NCI-H748 (cell line): ENCODE measurements around the gene ADCY4.
"Not testable (repeated sequence)": the region's sequence is repeated elsewhere in the genome, so short reads cannot be mapped to it uniquely, and the experiment has no call there.

Source experiments
- DNase-seq: peaks from one replicate; lab custom pipeline; 2025; ENCODE audit not compliant: unreplicated experiment; lab: John Stamatoyannopoulos, UW

Gene ADCY4

DNA sequence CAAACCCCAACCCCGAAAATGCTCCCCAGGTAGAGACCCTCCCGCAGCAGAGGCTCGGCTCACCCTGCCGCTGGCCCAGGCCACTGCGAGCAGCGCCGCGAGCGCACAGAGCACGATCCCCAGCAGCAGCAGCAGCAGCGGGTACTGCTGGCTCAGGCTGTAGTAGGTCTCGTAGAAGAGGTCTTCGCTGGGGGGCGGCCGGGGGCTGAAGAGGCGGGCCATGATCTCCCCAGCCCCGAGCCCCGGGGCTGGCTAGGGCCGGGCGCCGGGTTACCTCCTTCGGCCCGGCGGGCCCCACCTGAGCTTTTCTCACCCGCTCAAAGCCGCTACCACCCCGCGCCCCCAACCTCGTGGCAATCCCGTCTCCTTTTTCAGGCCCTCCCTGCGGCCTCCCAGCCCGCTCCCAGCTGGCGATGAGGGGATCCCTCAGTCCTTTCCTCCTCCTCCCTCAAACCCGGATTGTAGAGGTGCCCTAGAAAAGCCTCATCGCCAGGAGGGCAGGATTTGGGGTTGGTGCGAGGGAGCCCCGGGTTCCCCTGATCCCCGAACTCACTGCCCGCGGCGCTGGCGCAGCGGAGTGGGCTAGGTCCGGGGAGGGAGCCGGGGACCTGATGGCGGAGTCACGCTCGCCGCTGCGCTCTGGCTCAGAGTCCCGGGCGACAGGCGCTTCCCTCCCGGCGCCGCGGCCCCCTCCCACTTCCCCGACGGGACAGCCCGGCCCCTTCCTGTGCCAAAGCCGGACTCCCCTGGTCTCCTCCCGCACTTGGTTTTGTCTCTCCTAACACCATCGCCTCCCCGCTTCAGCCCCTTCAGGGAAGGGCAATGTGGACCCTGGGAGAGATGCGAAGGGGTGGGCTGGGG is at the start of gene ADCY4:
ADCY4 (minus strand) TSS at position 641 of the 861 bp plus-strand sequence; CDS start at position 222, 419 bp downstream.
- DNase-seq: no peak

DNA sequence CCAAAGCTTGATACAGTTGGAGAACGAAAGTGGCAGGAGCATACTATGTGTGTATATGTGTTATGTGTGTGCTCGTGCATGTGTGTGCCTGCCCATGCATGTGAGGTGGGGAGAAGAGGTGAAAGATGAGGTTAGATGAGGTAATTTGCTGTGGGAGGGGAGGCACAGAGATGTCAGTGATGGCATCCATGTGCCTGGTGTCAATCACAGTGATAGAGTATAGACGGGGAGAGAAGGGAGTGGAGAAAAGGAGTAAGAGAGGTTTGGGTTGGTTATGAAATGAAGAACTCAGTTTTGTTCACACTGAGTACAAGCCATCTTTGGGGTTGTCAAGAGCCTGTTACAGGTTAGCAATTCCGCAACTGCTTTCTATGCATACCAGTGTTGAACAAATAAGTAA is 49.3 kb upstream of the ADCY4 start:
- DNase-seq: no peak

DNA sequence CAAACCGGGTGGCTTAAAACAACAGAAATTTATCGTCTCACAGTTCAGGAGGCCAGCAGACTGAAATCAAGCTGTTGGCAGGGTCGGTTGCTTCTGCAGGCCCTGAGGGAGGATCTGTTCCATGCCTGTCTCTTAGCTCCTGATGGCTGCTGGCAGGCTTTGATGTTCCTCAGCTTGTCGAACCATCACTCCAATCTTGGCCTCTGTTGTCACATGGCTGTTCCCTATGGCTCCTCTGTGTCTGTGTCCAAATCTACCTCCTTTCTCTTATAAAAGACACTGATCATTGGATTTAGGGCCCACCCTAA is 47.1 kb upstream of the ADCY4 start:
- DNase-seq: no peak

DNA sequence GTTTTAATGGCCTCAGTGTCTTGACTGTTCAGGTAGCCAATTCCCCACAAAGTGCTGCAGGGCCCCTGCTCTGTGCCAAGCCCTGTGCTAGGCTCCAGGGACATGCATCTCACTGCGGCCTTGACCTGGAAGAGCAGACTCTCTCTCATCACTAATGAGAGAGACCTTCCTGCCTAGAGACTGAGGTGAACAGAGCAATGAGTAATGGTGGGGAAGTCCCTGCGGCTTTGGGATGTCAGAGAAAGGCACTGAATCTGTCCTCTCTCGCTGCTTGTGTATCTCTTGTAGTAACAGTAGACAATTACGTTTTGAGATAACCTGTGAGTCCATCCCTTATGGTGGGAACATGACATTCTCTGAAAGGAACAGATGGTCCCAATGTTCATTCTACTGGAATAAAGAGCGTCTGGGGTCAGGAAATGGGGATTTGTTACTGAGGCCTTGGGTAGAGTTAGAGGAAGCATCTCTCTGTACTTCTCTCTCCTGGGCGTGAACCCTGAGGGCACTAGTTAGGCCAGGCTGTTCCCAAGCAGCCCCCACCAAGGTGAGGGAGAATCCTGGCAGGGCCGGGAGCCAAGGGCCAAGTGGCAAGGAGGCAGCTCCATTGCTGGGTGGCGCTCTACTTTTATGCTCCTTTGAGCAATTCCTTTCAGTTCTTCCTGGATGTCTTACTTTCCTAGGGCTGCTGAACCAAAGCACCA is 46.6 kb upstream of the ADCY4 start:
- no peak for DNase-seq

DNA sequence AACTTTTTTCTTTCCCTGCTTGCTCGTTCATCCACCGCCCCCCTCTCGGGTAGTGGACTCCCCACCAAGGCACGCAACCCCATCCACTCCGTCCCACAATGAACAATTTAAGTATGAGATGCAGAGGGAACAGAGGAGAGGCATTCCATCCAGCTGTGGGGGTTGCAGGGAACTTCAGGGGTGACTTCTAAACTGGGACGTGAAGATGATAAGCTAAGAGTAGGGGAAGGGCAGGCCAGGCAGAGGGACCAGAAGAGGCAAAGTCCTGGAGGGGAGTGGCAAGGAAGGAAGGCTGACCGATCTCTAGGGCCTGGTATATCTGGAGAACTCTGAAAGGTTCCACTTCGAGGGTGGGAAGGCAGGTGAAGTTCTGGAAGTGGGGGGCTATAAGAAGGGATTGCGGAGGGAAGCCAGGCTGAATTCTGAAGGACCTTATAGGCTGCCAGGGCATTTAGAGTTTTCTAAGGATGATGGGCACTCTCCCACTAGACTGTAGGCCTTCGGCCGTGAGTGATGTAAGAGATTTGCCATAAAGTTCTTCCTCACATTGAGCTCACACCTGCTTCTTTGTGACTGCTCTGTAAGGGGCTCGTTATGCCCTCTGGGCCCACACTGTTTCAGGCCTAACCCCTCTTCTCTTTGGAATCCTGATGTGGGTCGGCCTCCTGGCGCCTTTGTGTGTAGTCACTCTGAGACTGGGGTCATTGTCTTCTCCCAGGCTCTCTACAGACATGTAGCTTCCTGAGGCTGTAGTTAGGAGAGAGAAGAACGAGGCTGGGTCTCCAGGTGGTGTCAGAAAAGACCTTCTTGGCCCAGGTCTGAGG is 45.2 kb upstream of the ADCY4 start:
- no peak for DNase-seq

DNA sequence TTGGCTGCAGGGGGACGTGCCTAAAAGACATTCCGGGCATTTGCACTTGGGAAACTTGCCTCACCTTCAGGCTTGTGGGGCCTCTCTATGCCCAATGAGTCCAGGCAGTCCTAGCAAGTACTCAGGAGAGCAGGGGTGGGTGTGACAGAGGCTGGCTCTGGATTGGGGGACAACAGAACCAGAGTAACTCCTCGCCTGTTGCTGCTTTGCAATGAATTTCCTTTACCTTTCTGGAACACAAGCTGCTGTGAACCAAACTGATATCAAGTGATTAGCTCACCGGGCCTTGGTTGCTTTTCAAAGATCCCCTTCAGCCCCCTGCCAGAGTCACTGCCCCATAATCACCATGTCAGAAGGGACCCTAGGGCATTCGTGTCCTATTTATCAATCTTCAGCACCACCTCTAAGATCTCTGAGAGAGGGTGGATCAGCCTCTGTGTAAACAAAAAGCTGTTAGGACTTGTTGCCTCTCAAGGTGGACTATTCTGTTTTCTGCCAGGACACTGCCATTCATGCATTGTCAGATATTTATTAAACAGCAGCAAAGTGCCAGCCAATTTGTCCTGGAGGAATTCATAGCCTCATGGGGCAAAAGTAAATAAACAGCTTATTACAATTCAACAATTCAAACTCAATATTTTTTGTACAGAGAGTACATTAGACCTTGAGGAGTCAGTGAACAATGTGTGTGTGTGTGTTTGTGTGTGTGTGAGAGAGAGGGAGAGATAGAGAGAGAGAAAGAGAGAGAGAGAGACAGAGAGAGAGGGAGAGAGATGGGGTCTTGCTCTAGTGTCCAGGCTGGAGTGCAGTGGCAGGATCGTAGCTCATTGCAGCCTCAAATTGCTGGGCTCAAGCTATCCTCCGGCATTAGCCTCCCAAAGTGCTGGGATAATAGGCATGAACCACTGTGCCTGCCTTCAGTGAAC is 44.4 kb upstream of the ADCY4 start:
- no peak for DNase-seq

DNA sequence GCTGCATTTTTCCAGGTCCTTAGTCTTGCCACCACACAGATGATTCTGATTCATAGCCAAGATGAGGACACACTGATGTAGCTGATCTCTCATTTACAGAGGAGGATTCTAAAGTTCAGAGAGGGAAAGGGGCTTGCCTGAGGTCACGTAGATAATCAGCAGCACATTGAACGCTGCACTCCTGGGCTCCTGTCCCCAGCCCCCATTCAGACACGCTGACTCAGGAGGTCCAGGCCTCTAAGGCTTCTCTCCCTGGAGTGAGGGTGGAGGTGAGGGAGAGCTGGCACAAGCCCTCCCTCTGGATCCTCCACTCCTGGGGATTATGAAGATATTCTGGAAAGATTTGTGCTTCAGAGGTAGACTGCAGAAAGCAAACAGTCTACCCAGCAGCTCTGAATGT is 43.5 kb upstream of the ADCY4 start:
- no peak for DNase-seq

DNA sequence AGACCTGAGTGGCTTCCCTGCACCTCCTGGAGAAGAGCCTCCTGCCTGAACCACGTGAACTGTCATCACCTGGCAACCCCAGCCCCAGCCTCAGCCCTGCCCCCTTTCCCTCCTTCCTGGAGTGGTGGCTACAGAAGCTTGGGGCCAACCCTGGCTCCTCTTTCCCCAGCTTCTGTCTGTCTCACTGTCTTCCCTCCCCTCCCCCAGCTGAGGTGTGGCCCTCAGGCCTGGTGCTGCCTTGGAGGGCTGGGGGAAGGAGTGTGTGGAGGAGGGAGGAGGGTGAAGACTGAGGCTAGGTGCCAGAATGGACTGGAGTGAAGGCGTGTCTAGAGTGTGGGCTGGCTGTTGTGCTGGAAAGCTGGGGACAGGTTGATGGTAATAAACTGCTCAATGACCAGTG is 42.8 kb upstream of the ADCY4 start:
- DNase-seq: no peak

DNA sequence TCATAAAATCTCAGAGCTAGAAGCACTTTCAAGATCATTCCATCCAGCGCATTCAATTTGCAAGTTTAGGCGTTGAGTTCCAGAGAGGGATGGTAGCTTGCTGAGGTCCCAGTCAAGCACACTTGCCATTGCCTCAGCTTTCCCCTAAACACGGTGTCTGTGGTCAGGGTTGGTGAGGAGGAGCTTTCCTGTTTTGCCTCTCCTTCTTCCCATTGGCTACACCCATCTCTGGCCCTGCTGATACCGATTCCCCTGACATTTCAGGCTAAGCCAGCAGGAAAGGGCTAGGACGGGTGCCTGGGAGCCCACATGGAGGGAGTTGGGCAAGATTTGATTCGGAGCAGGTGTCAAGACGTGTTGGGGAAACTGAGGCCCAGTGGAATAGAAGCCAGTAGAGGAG is 42.3 kb upstream of the ADCY4 start:
- no peak for DNase-seq

DNA sequence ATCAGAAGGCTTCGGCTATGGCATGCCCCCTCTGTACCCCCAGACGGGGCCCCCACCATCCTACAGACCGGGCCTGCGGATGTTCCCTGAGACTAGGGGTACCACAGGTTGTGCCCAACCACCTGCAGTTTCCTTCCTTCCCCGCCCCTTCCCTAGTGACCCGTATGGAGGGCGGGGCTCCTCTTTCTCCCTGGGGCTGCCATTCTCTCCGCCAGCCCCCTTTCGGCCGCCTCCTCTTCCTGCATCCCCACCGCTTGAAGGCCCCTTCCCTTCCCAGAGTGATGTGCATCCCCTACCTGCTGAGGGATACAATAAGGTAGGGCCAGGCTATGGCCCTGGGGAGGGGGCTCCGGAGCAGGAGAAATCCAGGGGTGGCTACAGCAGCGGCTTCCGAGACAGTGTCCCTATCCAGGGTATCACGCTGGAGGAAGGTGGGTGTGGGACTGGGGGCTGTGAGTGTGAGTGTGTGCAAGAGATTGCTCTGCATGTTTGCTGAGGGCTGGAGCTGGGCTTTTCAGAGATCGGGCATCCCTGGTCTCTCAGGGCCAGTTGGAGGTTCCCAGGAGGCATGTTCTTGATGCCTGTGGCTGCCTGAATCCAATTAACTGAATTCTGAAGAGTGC is 41.7 kb upstream of the ADCY4 start:
- no peak for DNase-seq

DNA sequence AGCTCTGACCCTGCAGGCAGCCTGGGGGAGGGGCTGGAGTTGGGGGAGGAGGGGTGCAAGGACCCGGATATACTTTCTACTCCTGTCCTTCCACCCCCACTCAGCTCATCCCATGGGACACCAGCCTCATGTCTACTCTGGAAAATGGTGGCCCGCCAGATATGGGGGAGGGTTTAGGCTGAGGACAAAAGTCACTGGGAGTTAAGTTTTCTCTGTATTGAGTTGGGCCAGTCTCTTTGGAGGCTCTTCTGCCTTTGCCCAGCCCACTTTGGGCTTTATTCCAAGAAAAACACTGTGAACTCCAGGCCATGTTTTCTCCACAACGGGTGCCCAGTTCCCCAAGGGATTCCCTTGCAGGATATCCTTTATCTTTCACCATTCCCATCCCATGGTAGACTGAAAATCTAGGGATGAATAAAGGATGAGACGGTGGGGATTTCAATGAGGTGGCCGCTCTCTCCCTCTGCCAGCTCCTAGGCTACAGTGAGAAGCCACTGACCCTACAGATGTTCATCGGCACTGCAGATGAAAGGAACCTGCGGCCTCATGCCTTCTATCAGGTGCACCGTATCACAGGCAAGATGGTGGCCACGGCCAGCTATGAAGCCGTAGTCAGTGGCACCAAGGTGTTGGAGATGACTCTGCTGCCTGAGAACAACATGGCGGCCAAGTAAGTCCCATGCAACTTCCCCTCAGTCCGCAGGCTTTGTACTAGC is 38.0 kb upstream of the ADCY4 start:
- no peak for DNase-seq

DNA sequence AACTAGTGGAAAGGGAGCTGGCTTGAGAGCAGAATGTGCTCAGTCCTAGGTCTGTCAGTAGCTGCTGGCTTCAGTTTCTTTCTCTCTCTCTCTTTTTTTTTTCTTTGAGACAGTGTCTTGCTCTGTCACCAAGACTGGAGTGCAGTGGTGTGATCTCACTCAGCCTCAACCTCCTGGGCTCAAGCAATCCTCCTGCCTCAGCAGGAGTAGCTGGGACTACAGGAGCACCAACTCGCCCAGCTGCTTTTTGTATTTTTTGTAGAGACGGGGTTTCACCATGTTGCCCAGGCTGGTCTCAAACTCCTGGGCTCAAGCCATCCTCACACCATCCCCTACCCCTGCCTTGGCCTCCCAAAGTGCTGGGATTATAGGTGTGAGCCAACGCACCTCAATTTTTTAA is 36.7 kb upstream of the ADCY4 start:
- not testable (repeated sequence) for DNase-seq

DNA sequence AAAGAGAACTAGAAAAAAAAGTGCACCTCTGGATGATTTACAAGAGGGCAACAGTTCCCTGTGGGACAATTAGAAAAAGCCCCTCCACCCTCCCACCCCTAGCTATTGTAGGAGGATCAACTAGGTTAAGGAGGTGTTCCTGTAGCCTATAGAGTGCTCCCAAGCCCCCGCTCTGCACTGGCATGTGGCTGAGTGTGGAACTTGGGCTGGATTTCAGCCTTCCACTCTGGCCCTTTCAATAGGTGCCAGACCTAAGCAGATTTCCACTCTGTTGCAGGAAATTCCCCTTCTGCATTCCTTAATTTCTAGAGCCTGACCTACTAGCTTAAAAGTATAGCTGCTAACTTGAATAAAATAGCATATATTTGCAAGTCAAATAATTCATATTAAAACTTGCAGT is 35.9 kb upstream of the ADCY4 start:
- no peak for DNase-seq

DNA sequence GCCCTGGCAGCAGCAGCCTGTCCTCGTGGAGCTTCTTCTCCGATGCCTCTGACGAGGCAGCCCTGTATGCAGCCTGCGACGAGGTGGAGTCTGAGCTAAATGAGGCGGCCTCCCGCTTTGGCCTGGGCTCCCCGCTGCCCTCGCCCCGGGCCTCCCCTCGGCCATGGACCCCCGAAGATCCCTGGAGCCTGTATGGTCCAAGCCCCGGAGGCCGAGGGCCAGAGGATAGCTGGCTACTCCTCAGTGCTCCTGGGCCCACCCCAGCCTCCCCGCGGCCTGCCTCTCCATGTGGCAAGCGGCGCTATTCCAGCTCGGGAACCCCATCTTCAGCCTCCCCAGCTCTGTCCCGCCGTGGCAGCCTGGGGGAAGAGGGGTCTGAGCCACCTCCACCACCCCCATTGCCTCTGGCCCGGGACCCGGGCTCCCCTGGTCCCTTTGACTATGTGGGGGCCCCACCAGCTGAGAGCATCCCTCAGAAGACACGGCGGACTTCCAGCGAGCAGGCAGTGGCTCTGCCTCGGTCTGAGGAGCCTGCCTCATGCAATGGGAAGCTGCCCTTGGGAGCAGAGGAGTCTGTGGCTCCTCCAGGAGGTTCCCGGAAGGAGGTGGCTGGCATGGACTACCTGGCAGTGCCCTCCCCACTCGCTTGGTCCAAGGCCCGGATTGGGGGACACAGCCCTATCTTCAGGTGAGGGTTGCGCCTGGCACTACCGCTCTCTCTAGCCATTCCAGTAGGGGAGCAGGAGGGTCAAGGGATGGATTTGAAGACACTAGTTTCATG is 35.2 kb upstream of the ADCY4 start:
- DNase-seq: no peak

DNA sequence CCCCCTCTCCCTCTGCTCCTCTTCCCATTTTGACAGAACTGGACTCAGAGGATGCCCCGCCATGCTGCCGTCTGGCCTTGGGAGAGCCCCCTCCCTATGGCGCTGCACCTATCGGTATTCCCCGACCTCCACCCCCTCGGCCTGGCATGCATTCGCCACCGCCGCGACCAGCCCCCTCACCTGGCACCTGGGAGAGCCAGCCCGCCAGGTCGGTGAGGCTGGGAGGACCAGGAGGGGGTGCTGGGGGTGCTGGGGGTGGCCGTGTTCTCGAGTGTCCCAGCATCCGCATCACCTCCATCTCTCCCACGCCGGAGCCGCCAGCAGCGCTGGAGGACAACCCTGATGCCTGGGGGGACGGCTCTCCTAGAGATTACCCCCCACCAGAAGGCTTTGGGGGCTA is 34.6 kb upstream of the ADCY4 start:
- no peak for DNase-seq

DNA sequence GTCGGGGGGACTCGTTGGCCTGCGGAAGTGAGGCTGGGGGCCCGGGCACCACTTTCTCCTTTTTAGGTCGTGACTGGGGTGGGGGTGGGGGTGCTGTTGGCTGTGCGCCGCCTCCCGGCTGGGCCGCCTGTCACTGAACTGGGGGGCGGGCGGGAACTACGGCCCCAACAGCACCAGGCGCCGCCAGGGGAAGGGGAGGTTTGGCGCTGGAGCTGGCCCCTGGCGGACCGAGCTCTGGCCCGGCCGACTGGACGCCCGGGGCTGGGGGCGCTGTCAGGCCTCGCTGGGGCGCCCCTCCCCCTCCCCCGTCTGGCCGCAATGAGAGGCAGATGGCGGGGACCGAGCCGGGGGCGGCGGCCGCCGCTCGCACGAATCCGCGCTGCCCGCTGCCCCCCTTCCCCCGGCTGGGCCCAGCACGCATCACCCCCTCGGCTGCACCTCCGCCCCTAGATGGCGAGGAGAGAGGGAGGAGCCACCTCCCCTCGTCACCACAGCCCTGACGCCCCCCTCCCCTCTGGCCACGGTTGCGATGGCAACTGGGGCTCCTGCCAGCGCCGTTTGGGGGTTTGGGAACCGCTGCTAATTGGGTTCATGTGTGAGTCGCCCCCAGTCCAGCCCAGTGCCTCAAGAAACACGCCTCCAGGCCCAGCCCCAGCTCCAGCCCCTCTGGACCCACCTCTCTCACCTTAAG is 33.8 kb upstream of the ADCY4 start:
- DNase-seq: peak; percentile 66

DNA sequence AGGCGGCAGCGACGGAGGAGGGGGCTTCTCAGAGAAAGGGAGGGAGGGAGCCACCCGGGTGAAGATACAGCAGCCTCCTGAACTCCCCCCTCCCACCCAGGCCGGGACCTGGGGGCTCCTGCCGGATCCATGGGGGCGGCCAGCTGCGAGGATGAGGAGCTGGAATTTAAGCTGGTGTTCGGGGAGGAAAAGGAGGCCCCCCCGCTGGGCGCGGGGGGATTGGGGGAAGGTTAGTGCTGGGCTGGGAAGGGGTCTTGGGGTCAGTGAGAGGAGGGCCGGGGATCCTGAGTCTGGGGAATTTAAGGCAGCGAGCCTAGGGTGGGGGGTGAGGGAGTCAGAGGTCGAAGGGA is 33.3 kb upstream of the ADCY4 start:
- no peak for DNase-seq

DNA sequence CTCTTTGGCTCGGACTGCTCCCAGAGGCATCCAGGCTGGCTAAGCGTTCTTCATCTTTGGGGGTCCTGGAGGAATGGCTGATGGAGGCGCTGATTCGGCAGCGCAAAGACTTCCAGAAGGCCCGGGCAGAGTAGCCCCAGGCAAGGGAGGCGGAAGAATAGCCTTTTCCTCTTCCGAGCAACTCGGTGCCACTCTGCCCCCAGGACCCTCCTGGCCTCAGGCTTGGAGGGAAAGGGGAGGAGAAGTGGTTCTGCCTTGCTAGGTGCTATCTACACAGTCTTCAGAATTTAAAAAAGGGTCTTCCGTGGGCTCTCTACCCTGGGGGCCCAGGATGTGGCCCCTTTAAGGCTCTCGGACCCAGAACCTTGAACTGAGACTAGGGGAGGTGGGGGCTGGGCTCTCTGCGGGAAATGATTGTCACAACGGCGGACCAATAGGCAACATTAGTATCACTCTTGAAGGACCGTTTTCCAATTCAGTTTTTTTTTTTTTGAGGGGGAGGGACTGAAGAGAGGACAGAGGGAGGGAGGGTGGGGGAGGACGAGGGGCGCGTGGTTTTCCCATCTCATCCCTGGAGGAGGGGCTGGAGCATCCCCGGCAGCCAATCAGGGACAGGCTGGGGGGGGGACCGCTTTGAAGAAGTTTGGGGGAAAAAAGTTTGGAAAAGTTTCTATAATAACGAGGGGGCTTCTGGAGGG is 32.8 kb upstream of the ADCY4 start, which contains the start of gene NFATC4:
NFATC4 (plus strand) TSS at position 671 of the 698 bp plus-strand sequence. CDS start 157 bp downstream, outside the sequence.
- DNase-seq: peak; percentile 19
